IMR-90 (cell line): ENCODE measurements around the gene KMT2B. TPM values are rescaled to one million over a fixed set of nuclear protein-coding genes. Genes with fewer than 3 reads are reported as not detected.

ENCODE experiments used
- ATAC-seq: fragments of 200-7000 bp; cut with Tn5 transposase; 2 replicates; pipeline ENCODE4 v1.9.1; 2020; ENCODE audit warnings: low read depth, mild to moderate bottlenecking, moderate library complexity
- BruUV-seq: library from RNA; stranded (reverse); fragments of 400-500 nt; replicated peaks from 2 replicates; lab custom pipeline; 2021; lab: Mats Ljungman, UMichigan
- CTCF ChIA-PET: fragments of 300-600 bp; formaldehyde crosslinking; extraction: SDS; loops from one replicate; lab custom pipeline; 2021; ENCODE audit warnings: antibody characterized with exemption; lab: Yijun Ruan, JAX
- POLR2A ChIA-PET: fragments of 300-600 bp; sonication (Branson Sonifier 250); formaldehyde crosslinking; loops from one replicate; lab custom pipeline; 2022; ENCODE audit warnings: antibody characterized with exemption; ENCODE audit not compliant: unreplicated experiment; lab: Charles Lee
- DNase-seq: peaks from one replicate; pipeline ENCODE4 v3.0.0; 2013
- H2AFZ ChIP-seq: replicated peaks from 2 replicates; pipeline ENCODE3; 2013; ENCODE audit warnings: low read length, mild to moderate bottlenecking; ENCODE audit not compliant: poor library complexity
- H2AK5ac ChIP-seq: 2 replicates; pipeline ENCODE4 v1.6.1; 2013; ENCODE audit warnings: low read depth, low read length, inconsistent platforms
- H2AK9ac ChIP-seq: replicated peaks from 2 replicates; pipeline ENCODE3; 2013; ENCODE audit warnings: mild to moderate bottlenecking, low read depth, low read length, moderate library complexity; ENCODE audit not compliant: poor library complexity
- H2BK120ac ChIP-seq: 2 replicates; pipeline ENCODE4 v1.6.1; 2013; ENCODE audit warnings: low read depth, low read length, inconsistent platforms
- H2BK15ac ChIP-seq: 3 replicates; pipeline ENCODE4 v1.6.1; 2013; ENCODE audit warnings: low read depth, low read length, inconsistent platforms
- H2BK20ac ChIP-seq: 2 replicates; pipeline ENCODE4 v1.6.1; 2013; ENCODE audit warnings: low read depth, mild to moderate bottlenecking, inconsistent platforms, low read length, moderate library complexity
- H2BK5ac ChIP-seq: 2 replicates; pipeline ENCODE4 v1.6.1; 2013; ENCODE audit warnings: mild to moderate bottlenecking, low read depth, low read length, inconsistent platforms; ENCODE audit not compliant: poor library complexity, severe bottlenecking
- H3K14ac ChIP-seq: replicated peaks from 2 replicates; pipeline ENCODE4 v1.6.1; 2013; ENCODE audit warnings: low read depth, low read length, inconsistent platforms
- H3K18ac ChIP-seq: 2 replicates; pipeline ENCODE4 v1.6.1; 2013; ENCODE audit warnings: low read depth, low read length, control low read depth
- H3K23ac ChIP-seq: 2 replicates; pipeline ENCODE4 v1.6.1; 2013; ENCODE audit warnings: low read depth, low read length, inconsistent platforms
- H3K27ac ChIP-seq: 2 replicates; pipeline ENCODE4 v1.5.1; 2013; ENCODE audit warnings: mild to moderate bottlenecking, control low read depth, low read length; ENCODE audit not compliant: insufficient read depth
- H3K27me3 ChIP-seq: 2 replicates; pipeline ENCODE4 v1.6.1; 2013; ENCODE audit warnings: low read length; ENCODE audit not compliant: control insufficient read depth, insufficient read depth
- H3K36me3 ChIP-seq: 2 replicates; pipeline ENCODE4 v1.6.1; 2013; ENCODE audit warnings: low read length, mixed read lengths; ENCODE audit not compliant: control insufficient read depth, insufficient read depth
- H3K4ac ChIP-seq: 2 replicates; pipeline ENCODE4 v1.6.1; 2013; ENCODE audit warnings: low read depth, low read length, inconsistent platforms
- H3K4me1 ChIP-seq: 2 replicates; pipeline ENCODE4 v1.6.1; 2013; ENCODE audit warnings: low read length, mixed read lengths; ENCODE audit not compliant: control insufficient read depth, insufficient read depth
- H3K4me2 ChIP-seq: 2 replicates; pipeline ENCODE4 v1.6.1; 2013; ENCODE audit warnings: low read depth, mild to moderate bottlenecking, control low read depth, low read length, moderate library complexity
- H3K4me3 ChIP-seq: 2 replicates; pipeline ENCODE4 v1.5.1; 2013; ENCODE audit warnings: low read depth, mild to moderate bottlenecking, control low read depth, low read length, moderate library complexity; ENCODE audit not compliant: insufficient read depth
- H3K56ac ChIP-seq: 2 replicates; pipeline ENCODE4 v1.6.1; 2013; ENCODE audit warnings: low read length, inconsistent platforms; ENCODE audit not compliant: insufficient read depth; ENCODE audit errors: extremely low read depth
- H3K79me1 ChIP-seq, 2 experiments: 2 replicates each; pipeline ENCODE4 v1.6.1; 2013; ENCODE audit warnings: low read length in 2 of 2, inconsistent platforms in 1 of 2, low read depth in 1 of 2
- H3K9ac ChIP-seq: 2 replicates; pipeline ENCODE4 v1.6.1; 2013; ENCODE audit warnings: low read depth, low read length, control low read depth
- H3K9me1 ChIP-seq: 2 replicates; pipeline ENCODE4 v1.6.1; 2013; ENCODE audit warnings: low read length, inconsistent platforms; ENCODE audit not compliant: insufficient read depth
- H3K9me3 ChIP-seq: 2 replicates; pipeline ENCODE4 v1.6.1; 2013; ENCODE audit warnings: low read length; ENCODE audit not compliant: control insufficient read depth, insufficient read depth
- H4K20me1 ChIP-seq: 2 replicates; pipeline ENCODE4 v1.6.1; 2013; ENCODE audit warnings: low read length, inconsistent platforms; ENCODE audit not compliant: insufficient read depth
- H4K5ac ChIP-seq: 2 replicates; pipeline ENCODE4 v1.6.1; 2013; ENCODE audit warnings: mild to moderate bottlenecking, low read depth, low read length, control low read depth
- H4K8ac ChIP-seq, 2 experiments: 2 replicates each; pipeline ENCODE4 v1.6.1; 2013; ENCODE audit warnings: low read depth in 2 of 2, low read length in 2 of 2, control low read depth in 1 of 2, inconsistent platforms in 1 of 2
- H4K91ac ChIP-seq: 2 replicates; pipeline ENCODE4 v1.6.1; 2013; ENCODE audit warnings: low read depth, low read length, inconsistent platforms; ENCODE audit not compliant: insufficient read depth
- BHLHE40 ChIP-seq: fragments of 150-350 bp; IDR thresholded peaks from 2 replicates; pipeline ENCODE4 v1.6.1; 2016; ENCODE audit warnings: mild to moderate bottlenecking, low read depth, low read length
- CEBPB ChIP-seq: IDR thresholded peaks from 2 replicates; pipeline ENCODE4 v1.6.1; 2012; ENCODE audit warnings: low read depth, low read length, improper control_type of control experiment
- CHD1 ChIP-seq: IDR thresholded peaks from 2 replicates; pipeline ENCODE4 v1.6.1; 2012; ENCODE audit warnings: low read depth, low read length, improper control_type of control experiment
- CTCF ChIP-seq: conservative IDR thresholded peaks from 2 replicates; pipeline ENCODE4 v1.5.1; 2012; ENCODE audit warnings: mild to moderate bottlenecking, low read depth, low read length, improper control_type of control experiment
- FOS ChIP-seq: fragments of 150-350 bp; IDR thresholded peaks from 2 replicates; pipeline ENCODE4 v1.6.1; 2016; ENCODE audit warnings: low read depth, low read length
- MAFK ChIP-seq: IDR thresholded peaks from 2 replicates; pipeline ENCODE4 v1.6.1; 2012; ENCODE audit warnings: low read depth, low read length, improper control_type of control experiment
- MAZ ChIP-seq: IDR thresholded peaks from 2 replicates; pipeline ENCODE4 v1.6.1; 2012; ENCODE audit warnings: low read depth, mild to moderate bottlenecking, low read length, improper control_type of control experiment, moderate library complexity, borderline replicate concordance
- MXI1 ChIP-seq: IDR thresholded peaks from 2 replicates; pipeline ENCODE4 v1.6.1; 2012; ENCODE audit warnings: low read depth, mild to moderate bottlenecking, low read length, moderate library complexity, borderline replicate concordance
- NFE2L2 ChIP-seq: fragments of 150-350 bp; IDR thresholded peaks from 2 replicates; pipeline ENCODE4 v1.6.1; 2016; ENCODE audit warnings: low read depth, mild to moderate bottlenecking, low read length
- POLR2A ChIP-seq: IDR thresholded peaks from 2 replicates; pipeline ENCODE4 v1.6.1; 2012; ENCODE audit warnings: mild to moderate bottlenecking, low read depth, low read length
- RAD21 ChIP-seq: IDR thresholded peaks from 2 replicates; pipeline ENCODE4 v1.6.1; 2012; ENCODE audit warnings: low read length, improper control_type of control experiment
- RCOR1 ChIP-seq: IDR thresholded peaks from 2 replicates; pipeline ENCODE4 v1.6.1; 2012; ENCODE audit warnings: mild to moderate bottlenecking, low read length, improper control_type of control experiment; ENCODE audit not compliant: insufficient replicate concordance
- RFX5 ChIP-seq: IDR thresholded peaks from 2 replicates; pipeline ENCODE4 v1.8.0; 2012; ENCODE audit warnings: low read depth, mild to moderate bottlenecking, low read length, moderate library complexity
- SMC3 ChIP-seq: fragments of 150-350 bp; IDR thresholded peaks from 2 replicates; pipeline ENCODE4 v1.6.1; 2016; ENCODE audit warnings: low read depth, mild to moderate bottlenecking, antibody characterized with exemption, low read length, moderate library complexity
- USF2 ChIP-seq: fragments of 150-350 bp; IDR thresholded peaks from 2 replicates; pipeline ENCODE4 v1.6.1; 2017; ENCODE audit warnings: mild to moderate bottlenecking, antibody characterized with exemption, low read length, low read depth
- WGBS, 2 experiments: methylation state at CpG; one replicate each; pipeline versions ENCODE4 v1.1.5 to v1.1.7; 2013; ENCODE audit warnings: missing lambda C conversion rate in 2 of 2; ENCODE audit not compliant: insufficient read length in 1 of 2; ENCODE audit errors: extremely low coverage in 2 of 2; 5-methylcytosine and 5-hydroxymethylcytosine counted together
- dilution Hi-C: fragments of 300-500 bp; cut with HindIII; formaldehyde crosslinking; loops from one replicate; pipeline ENCODE4 v1.14.3; 2018; ENCODE audit warnings: low sequenced_read_pairs; ENCODE audit not compliant: unreplicated experiment
- in situ Hi-C: fragments of 300-500 bp; cut with MboI; formaldehyde crosslinking; loops from 3 replicates; pipeline ENCODE4 v1.14.3; 2019; ENCODE audit warnings: low sequenced_read_pairs, inconsistent platforms, mixed read lengths
- intact Hi-C: fragments of 100-400 bp; cut with micrococcal nuclease; formaldehyde crosslinking; loops from 2 replicates; pipeline ENCODE4 v1.10.0; 2022
- polyA plus RNA-seq, 3 experiments: library from polyadenylated mRNA; depleted of rRNA; stranded (reverse); fragments of >200 nt; gene quantifications; 2 replicates each; pipeline ENCODE4 v1.2.3, GENCODE V29; 2012; ENCODE audit warnings: low replicate concordance in 1 of 3
- total RNA-seq: library from RNA; depleted of rRNA; stranded (reverse); fragments of >200 nt; gene quantifications from 2 replicates; pipeline ENCODE4 v1.2.3, GENCODE V29; 2012
- TF ChIP-seq, protein P1 (sequence below): fragments of 150-350 bp; IDR thresholded peaks from 2 replicates; pipeline ENCODE4 v1.6.1; 2016; ENCODE audit warnings: low read depth, mild to moderate bottlenecking, low read length, moderate library complexity, borderline replicate concordance

KMT2B gene
- total and polyA plus RNA-seq, 2 of the 4 experiments (the other 2 are of a cell fraction): 3.0 to 30.7 TPM

- dilution Hi-C loops: no loop called here
- Histone ChIP-seq H4K20me1 (peaks cover 7% of the 10 kb centered on the region), H3K18ac (no peak overlapping the region), H3K36me3 (no peaks in the 10 kb centered on the region), H3K9ac (no peak overlapping the region), H2BK15ac (no peak overlapping the region), H3K9me1 (no peaks in the 10 kb centered on the region; the same call in 1 of the 2 replicates), H2AK9ac (no peak overlapping the region), H3K27me3 (no peaks in the 10 kb centered on the region), H4K5ac (no peak overlapping the region), H3K4me1 (peaks cover 9% of the 10 kb centered on the region), H2AFZ (no peak overlapping the region), H2BK20ac (no peak overlapping the region), H3K4ac (no peak overlapping the region), H3K23ac (no peak overlapping the region), H3K4me3 (no peak overlapping the region), H3K79me1 (peaks cover under 1 to 18% of the 10 kb centered on the region in 2 experiments; a peak in 2 of 4 replicates), H2AK5ac (no peak overlapping the region), H3K56ac (no peak overlapping the region), H4K91ac (no peak overlapping the region), H3K9me3 (no peaks in the 10 kb centered on the region), H2BK5ac (no peak overlapping the region), H3K27ac (no peak overlapping the region), H4K8ac (no peak overlapping the region), H3K14ac (no peak overlapping the region), H2BK120ac (no peak overlapping the region), H3K4me2 (no peak overlapping the region)
- ATAC-seq: no peak
- ChIA-PET CTCF (no interaction called here), POLR2A (no interaction called here)
- BruUV-seq: no TSS peak
- DNase-seq: no peak
- 60% methylated on average over 3 of the region's 12 CpGs; no CpG with 5 or more reads in 1 of the 2 experiments for WGBS, 2 experiments
- in situ Hi-C loops: no loop called here
- intact Hi-C loops: no loop called here
- TF ChIP-seq CHD1 (no peak), NFE2L2 (no peak), MAFK (no peak), BHLHE40 (no peak), CEBPB (no peak), RFX5 (no peak), CTCF (no peak), RCOR1 (no peak), MXI1 (no peak), FOS (no peak), RAD21 (no peak), POLR2A (no peak), MAZ (no peak), SMC3 (no peak), USF2 (no peak)
- TF ChIP-seq, protein P1, sequence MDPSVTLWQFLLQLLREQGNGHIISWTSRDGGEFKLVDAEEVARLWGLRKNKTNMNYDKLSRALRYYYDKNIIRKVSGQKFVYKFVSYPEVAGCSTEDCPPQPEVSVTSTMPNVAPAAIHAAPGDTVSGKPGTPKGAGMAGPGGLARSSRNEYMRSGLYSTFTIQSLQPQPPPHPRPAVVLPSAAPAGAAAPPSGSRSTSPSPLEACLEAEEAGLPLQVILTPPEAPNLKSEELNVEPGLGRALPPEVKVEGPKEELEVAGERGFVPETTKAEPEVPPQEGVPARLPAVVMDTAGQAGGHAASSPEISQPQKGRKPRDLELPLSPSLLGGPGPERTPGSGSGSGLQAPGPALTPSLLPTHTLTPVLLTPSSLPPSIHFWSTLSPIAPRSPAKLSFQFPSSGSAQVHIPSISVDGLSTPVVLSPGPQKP: no peak
These were observed 3.8 kb upstream of the KMT2B start for GRCh38 chr19:35713904-35714495.
